ENCODE measurements around the gene XPO5.

The XPO5 gene

DNA sequence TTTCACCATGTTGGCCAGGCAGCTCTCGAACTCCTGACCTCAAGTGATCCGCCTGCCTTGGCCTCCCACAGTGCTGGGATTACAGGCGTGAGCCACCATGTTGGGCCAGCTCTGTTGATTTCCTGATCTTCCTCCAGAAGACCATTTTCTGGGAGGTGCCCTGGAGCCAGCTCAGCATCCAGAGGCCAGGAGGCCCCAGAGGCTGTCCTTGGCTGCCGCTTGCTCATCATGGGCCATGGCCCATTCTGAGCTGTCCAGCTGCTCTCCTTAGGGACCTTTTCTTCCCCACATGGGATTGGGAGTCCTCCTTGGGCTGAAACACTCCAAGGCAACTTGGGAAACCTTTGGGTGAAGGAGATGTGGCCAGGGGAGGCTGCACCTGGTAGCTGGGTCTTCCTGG lies 81.1 kb downstream of the XPO5 start:
- no peak for FAIRE-seq

DNA sequence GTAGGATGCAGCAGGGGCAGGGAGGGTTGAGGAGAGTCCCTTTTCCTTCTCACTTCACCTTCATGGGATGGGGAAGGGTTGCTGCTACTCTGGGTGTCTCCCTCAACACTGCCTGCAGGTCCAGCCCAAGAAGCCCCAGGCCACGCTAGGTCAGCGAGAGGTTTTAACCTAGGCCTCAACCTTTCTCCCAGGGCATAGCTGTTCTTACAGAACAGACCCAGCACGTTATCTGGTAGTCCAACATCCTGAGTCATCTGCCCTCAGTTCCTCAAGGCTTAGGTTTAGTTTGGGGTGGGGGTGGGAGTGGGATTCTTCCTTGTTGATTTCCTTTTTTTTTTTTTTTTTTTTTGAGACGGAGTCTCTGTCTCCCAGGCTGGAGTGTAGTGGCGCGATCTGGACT lies 81.5 kb downstream of the XPO5 start:
- FAIRE-seq = no peak

DNA sequence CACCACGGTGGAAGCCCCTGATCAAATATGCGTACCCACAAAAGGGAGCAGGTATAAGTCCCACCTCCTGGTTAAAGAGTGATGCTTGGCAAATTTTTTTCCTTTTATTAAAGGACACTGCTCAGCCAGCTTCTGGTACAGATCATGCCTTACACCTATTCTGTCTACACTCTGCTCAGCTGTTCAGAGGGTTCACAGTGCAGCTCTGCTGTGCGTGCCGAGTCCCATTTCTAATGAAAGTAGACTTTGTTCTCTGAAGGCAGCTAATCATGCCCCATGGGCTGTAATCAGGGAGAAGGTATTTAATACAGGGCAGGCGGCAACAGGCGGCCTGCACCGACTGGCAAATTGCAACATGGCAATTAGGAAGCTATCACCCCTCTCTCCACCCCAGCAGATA lies 82.0 kb downstream of the XPO5 start:
- no peak for FAIRE-seq

DNA sequence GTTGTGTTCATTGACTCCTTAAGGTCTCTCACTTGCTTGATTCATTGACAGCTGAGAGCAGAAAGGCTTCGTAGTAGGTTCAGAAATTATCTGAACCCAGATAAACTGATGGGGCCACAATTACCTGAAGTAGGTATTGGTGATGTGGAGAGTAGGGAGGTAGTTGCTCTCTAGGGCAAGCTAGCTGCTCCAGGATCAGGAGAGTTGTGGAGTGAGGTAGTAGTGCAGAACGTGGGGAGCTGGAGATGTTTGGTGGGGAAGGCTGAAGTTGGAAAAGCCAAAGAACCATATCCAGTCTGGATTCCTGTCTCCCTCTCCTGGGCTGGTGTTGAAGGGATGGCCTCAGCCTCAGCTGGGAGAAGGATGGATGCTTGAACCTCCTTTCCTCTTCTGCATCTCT lies 82.6 kb downstream of the XPO5 start:
- no peak for FAIRE-seq

DNA sequence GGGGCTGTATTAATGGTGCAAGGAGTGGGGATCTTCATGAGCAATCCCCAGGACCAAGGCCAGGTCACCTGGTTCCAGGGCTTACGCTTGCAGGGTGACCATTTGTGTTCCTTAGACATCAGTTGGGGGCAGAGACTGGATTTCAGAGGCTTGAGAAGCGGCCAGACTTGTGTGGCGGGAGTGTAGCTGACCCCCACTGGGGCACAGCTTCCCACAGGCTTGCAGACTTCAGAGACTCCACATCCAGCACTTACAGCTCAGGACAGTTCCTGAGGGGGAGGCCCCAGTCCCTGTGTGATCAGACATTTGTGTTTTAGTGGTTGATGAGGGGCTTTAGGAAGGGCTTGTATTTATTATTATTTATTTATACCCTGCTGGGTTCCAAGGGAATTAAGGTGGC lies 83.2 kb downstream of the XPO5 start:
- no peak for FAIRE-seq

DNA sequence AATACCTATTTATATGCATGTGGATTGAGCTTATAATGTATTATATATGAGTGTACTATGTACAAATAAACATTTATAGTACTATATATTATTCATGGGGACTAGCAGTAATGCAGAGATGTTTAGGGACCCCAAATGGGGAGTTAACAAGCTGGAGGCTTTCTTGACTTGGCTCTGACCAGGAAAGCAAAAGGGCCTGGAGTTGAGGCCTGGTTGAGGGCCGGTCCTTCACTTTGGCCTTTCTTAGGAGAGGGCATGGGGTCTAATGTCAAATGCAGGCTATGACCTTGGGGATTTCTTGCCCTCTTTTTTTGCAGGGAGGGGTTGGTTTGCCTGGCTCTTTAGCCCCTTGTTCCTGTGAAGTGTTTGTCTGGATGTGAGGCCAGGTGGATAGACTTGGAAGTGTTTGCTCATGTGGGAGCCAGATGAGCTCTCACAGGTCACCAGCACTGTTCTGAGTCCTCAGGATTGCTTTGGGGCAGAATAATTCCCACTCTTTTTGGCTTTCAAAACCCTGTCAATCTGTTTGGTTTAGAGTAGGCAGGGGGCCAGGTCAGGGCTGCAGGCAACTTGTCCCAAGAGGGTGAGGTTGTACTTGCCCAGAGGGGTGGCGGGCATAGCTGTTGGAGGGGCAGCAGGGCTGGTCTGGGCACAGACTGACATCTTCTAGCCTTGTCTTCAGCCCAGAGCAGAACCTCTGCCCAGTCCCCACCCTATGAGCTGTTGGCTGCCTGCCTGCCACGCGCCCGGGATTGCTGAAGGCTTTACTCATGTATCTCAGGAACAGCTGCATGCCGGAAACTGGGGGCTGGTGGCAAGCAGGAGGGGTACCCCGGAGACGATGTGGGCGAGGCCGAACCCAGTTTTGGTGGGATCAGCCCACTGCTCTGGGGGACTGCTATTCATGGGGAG lies 83.8 kb downstream of the XPO5 start:
- FAIRE-seq = no peak

DNA sequence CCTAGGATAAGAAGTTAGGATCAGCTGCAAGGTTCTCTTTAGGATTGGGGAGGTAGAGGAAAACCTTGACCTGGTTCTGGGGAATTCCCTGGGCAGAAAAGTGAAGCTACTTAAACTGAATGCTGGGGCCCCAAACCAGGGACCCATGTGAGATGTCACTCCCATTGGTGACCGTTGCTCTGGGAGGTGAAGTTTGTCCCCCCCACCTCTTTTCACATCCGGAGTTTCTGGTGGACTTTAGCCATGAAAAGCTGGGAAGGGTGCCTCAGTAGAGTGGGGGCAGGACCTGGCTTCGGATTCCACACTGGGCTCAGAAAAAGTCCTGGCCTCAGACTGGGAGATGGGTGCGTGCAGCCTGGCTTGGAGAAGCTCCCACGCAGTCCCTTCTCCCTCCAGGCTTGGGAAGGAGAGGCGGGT lies 85.3 kb downstream of the XPO5 start:
- FAIRE-seq = no peak

DNA sequence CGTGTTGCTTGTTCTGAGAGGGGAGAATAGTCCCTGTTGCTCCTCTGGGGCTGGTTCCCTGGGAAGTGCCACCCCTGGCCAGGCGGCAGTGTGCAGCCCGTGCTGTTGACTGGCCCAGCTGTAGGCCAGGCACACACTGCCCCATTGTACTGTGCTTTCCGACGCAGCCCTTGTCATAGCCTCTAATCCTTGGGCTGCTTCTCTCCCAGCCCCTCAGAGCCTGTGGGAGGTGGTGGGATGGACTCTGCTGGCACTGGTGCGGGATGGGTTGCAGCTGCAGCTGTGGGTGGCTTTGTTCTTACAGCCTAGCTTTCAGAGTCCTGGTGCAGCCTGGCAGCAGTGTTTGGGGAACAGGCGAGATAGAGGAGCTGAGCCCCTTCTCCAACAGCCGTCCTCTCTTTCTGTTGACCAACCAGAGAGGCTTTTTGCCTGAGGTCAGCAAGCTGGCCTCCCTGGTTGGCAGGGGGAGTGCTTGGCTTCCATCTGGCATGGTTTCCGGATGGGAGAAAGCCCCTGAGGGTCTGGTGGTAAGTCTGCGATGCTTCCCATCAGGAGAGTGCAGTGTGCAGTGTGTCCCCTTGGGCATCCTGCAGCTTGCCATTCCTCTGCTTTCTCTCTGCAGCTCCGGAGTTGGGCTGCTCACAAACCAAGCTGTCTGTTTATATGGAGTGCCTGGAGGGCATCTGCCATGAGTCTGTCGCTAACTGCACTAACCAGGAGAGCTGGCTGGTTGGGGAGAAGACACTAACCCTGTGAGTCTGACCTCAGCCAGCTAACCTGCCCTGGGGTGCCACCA lies 86.4 kb downstream of the XPO5 start:
- no peak for FAIRE-seq

DNA sequence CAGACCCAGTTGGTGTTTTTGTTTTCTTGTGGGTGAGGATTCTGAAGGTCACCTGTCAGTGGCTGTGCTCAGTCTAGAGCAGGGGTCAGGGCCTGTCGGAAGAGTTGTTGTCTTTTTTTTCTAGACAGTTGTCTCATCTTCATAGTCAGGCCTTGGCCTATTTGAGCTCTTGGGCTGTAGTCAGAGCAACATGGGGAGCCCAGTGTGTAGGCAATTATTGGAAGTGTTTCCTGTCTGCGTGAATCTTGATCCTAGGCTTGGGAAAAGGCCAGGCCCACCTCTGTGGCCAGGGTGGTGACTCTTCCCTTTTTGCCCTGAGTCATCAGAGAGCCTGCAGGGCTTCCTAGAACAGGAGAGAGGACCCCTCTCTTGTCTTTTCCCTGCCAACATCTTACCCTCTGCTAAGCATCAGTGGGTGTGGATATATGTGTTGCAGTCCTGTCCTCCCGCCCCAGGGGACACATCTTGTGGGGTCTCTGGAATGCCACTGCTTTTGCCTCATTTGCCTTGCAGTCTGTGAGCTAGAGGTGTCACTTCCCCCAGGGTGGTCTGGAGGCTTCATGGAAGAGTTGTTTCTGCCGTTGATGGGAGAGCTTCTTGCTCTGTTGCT lies 87.1 kb downstream of the XPO5 start:
- no peak for FAIRE-seq

DNA sequence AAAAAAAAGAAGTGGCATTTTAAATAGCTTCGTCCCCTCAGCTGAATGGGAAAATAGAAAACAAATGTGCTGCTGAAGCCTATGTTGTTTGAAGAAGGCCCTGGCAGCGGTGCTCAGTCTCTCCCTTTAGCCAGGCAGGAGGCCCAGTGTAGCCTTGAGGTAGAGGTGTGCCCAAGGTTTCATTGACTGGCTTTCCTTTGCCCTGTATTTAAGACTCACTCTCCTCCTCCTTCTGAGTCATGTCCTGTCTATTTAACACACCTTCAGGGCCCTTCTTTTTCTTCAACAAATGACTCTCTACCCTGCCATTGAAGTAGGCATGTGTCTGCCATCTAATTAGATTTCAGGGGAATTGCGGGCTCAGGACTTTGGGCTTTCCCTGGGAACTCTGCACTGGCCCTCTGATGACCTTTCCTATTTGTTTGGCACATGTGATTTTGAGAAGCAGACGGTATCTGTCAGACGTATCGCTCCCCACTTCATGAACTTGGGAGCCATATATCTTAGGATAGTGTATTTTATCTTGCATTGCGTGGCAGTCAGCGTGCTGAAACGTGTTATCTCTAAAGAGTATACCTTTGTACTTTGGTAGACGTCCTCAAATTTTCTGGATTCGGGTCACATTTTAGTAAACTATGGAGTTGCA lies 94.1 kb downstream of the XPO5 start:
- FAIRE-seq = no peak

DNA sequence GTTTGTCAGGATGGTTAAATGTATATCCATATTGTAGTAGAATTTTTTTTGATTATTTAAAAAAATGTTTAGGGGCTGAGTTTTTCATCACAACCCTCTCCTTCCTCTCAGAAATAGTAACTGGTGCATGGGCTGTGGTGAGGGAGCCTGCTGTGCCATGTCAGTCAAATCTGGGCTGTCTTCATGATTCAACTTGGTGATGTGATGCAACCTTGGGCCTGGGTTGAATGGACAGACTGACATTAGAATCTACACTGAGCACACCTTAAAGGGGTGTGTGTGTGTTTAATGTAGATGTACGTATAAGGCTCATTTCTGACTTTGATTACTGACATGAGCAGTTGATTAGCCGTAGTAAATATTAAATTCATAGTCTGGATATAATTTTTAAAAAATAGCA lies 94.8 kb downstream of the XPO5 start:
- no peak for FAIRE-seq

DNA sequence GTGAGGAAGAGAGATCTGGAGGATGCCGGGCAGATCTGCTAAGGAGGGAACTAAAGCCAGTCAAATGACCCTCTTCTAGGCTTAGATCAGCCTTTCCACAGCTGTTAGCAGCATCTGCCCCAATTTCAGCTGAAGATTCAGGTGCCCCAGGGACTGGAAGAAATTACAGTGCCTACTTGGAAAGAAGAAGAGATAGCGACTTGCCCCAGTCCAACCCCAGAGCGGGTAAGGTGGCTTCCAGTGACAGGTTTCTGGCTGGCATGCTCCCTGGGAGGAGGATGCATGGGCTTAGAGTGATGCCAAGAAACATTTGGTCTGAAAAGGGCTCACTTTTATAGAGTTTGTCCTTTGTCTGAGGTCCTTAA lies 97.8 kb downstream of the XPO5 start:
- FAIRE-seq = no peak

DNA sequence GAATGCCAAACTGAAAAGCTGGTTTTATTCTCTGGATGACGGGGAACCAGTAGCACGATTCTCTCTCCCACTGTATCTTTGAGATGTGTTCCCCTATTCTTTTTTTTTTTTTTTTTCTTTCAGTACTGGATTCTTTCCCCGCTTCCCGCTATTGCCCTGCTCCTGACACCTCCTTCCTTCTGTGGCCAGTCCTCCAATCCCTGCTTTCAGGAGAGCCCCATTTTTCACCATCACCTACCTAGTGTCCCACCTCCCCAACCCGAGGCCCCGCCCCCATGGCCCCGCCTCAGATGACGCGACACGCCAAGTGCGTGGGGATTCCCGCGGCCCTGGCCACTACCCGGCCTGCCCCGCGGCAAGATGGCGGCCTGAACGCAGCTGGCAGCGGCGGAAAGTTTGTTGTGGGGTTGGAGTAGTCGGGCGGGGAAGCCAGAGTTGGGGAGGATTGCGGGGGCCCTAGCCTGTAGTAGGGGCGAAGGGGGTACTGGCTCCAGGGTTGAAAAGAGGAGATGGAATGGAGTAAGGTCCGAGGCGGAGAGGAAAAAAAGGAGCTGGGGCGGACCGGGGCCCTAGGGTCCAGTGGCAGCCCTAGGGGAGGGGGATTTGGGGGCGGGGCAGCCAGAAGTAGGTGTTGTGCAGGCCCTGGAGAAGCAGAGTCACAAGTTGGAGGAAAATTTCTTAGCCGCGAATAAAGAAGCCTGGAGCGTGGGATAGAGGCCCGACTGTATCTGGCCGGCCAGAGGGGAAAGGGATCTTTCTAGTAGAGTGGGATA lies 98.4 kb downstream of the XPO5 start, which contains the start of gene TJAP1:
Gene TJAP1, plus strand, starts transcription at position 336 of the 773 bp plus-strand sequence. CDS start 21,432 bp downstream, outside the sequence.
- FAIRE-seq = peak; percentile 86

DNA sequence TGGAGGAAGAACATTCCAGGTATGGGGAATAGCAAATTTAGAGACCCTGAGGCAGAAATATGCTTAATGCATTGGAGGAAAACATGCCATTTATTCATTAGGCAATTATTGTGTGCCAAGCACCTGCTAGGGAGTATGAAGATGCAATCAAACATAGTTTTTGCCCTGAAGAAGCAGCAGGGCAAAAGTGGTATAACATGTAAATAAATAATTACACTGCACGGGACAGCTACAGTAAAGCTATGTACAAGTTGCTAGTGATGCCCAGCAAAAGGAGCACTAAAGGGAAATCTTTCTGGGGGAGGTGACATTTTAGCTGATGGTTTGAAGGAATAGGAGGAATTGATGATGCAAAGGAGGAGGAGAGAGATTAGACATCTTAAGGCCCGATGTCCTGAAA lies 99.1 kb downstream of the XPO5 start:
- no peak for FAIRE-seq

DNA sequence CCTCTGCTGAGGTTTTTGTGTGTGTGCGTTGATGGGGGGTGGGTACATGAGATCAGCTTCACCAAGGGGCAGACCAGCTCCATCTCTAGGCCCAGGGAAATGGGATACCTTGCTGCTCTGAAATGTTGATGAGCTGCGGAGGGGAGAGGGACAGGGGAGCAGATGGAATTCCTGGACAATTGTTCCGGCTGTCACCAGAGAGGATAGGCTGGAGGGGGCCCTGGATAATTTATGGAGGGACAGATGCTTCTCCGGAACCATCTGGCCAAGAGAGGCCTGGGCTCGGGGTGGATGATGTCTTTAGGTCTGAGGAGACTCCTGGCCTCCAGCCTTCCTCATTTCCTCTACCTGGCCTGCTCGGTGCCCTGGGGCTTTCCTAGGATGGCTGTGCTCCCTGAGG lies 100.3 kb downstream of the XPO5 start:
- no peak for FAIRE-seq

DNA sequence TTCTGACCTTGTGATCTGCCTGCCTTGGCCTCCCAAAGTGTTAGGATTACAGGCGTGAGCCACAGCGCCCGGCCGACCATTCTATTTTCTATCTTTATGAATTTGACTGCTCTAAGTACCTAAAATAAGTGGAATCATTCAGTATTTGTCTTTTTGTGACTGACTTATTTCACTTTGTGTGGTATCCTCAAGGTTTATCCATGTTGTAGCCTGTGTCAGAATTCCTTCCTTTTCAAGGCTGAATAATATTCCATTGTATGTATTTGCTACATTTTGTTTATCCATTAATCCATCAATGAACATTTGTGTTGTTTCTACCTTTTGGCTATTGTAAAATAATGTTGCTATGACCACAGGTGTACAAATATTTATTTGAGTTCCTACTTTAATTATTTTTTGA lies 103.3 kb downstream of the XPO5 start:
- no peak for FAIRE-seq

All from G401.6 (cell line).